GM19351 (cell line): ENCODE measurements around the gene BTF3.
"Not testable (repeated sequence)": the region's sequence is repeated elsewhere in the genome, so short reads cannot be mapped to it uniquely, and the experiment has no call there.

Experiments used
- ATAC-seq: cut with Tn5 transposase; IDR thresholded peaks from one replicate; pipeline ENCODE4 v1.9.1; 2021; ENCODE audit warnings: mild to moderate bottlenecking, moderate library complexity; ENCODE audit not compliant: unreplicated experiment

Gene BTF3

DNA sequence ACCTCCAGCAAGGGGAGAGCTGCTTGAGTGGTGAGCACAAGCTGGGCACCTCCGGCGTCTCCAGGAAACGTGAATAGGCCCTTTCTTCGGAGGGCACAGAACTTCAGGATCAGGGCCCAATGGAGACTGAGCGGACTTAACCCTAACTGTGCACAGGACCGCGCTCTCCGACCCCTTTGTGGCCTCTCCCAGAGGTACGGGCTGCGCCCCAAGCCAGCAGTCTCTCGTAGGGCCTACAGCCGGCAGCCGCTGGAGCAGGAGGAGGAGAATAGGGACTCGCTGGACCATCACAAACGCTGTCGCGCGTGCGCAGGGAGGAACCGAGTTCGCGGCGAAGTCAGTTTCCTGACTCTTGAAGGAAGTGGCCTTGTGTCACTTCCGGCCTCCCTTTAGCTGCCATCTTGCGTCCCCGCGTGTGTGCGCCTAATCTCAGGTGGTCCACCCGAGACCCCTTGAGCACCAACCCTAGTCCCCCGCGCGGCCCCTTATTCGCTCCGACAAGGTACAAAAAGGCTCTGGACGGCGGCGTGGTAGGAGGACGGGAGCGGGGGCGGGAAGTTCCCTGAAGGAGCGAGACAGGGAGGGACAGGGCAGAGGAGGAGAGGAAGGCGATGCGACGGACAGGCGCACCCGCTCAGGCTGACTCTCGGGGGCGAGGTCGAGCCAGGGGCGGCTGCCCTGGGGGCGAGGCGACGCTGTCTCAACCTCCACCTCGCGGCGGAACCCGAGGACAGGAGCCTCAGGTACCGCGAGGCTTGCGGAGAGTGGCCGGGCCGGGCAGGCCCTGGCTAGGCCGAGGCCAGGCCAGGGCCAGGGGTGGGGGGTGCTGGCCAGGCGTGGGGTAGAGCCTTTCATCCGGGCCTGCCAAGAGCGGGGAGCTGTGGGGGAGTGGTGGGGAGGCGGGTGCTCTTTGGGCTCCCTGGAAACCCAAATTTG, at the start of gene BTF3:
BTF3 (plus strand) TSS at position 386 of the 936 bp plus-strand sequence; CDS start at position 612, 226 bp downstream.
- peak; percentile 92 for ATAC-seq

DNA sequence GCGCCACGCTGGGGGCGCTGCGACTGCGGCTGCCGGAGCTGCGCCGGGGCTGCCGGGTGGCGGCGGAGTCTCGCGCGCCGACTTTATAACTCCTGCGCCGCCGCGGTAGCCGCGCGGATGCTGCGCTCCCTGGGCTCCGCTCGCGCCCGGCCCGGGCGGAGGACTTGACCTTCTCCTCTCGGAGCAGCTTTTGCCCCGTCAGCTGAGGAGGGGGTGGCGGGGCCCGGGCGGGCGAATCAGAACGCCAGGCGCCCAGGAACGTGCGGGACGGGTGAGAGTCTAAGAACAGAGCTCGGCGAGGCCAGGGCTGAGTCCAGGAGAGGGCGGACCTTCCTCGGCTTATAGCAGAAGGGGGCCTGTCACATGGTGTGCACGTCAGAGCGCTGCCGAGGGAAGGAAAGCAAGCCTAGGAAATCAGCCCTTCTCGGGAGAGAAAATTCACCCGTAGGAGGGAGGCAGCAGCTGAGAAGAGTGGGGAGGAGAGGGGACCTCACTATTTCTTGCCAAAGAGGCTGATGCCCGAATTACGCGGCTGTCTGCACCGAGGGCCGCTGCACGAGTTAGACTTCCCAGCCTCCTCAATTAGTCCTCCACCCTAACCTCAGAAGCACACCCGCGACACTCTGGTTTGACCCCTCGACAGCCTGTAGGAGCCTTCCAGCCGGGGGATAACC, 49.6 kb upstream of the BTF3 start, which contains the start of gene FOXD1:
FOXD1 (minus strand) TSS at position 315 of the 674 bp plus-strand sequence. CDS start 415 bp downstream, outside the sequence.
- ATAC-seq: peak; percentile 52

DNA sequence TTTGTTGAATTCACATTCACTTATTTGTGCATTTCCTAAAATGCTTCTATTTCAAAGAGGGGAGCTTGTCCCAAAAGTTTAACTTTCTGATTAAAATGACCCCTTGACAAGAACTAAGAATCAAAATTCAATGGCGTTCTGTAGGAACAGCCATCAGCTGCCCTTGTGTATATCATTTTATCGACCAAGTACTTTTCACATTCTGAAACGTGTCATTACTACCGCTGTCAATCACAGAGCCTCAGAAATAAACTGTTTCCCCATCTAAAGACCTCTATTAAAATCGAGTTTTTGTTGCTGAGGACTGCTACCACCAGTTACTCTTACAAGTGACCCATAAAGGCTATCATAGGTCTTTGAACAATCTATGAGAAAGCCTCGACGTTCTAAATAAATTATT, 48.1 kb upstream of the BTF3 start:
- no peak for ATAC-seq

DNA sequence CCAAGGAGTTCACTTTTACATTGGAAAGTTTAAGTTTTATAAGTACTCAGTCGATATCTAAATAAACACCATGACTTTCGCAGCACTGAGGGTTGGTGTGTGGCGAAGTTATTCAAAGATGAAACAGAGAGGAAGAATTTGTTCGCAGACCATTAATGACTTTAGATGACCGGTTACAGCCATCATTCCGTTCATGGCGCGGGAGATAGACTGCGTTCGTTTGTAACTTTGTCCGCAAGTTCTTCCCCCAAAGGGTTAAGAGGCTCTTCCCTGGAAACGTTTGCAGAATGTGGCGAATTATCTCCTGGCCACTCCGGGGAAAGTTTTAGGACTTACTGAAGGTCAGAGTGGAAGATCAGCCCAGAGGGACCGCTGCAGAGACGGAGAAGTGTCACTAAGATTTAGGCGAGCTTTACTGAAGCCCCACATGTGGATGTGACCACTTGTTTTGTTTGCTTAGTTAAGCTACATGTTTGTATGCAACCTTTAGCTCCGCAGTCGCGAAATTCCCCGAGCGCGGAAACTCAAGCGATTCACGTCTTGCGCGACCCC, 47.5 kb upstream of the BTF3 start:
- no peak for ATAC-seq

DNA sequence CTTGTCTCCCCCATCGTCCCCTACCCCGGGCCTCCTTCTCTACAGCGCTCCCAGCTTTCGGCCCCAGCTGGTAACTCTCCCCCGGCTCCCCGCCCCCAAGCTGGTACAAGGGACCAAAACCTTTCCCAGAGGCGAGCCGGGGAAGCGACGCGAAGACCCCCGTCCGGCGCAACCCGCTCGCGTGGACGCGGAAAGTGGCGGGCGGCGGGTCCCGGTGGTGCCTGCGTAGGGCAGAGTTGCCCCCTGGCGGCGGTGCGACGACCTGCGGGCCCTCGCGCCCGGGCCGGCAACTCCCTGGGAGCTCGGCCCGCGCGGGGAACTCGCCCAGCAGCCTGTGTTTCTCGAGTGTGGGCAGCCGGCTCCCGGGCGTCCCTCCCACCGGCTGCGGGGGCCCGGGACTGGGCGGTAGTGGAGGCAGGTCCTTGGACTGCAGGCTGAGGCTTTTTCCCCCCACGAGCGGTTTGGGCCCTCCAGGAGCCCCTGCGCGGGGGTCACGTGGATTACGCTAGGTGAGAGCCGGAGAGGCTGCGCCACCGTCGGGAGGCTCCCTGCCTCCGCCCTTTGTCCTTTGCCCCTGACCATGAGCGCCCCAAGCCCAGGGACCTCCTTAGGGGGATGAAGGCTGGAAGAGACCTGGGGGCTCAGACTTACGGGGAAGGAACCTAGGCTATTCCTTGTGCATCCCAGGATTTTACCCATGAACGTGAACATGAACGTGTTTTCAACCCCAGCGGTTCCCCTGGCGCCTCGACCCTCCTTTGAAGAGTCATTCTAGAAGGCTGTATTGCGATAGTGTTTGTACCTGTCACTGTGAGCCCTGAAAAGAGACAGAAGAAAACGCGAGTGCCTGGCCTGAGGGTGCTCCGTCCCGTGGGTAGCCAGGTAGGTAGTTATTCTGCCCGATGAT, 46.8 kb upstream of the BTF3 start:
- no peak for ATAC-seq

DNA sequence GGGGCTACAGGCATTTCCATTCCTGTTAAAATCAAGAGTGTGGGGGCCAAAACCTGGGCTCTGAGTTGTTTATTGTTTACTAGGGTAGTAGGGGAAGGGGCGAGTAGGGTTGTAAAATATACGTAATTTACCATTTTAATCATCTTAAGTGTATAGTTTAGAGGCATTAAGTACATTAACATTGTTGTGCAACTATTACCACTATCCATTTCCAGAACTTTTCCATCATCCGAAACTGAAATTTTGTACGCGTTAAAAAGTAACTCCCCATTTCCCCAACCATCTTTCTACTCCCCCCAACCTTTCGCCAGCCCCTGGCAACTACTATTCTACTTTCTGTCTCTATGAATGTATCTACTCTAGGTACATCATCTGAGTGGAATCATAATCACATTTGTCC, 46.0 kb upstream of the BTF3 start:
- ATAC-seq: no peak

DNA sequence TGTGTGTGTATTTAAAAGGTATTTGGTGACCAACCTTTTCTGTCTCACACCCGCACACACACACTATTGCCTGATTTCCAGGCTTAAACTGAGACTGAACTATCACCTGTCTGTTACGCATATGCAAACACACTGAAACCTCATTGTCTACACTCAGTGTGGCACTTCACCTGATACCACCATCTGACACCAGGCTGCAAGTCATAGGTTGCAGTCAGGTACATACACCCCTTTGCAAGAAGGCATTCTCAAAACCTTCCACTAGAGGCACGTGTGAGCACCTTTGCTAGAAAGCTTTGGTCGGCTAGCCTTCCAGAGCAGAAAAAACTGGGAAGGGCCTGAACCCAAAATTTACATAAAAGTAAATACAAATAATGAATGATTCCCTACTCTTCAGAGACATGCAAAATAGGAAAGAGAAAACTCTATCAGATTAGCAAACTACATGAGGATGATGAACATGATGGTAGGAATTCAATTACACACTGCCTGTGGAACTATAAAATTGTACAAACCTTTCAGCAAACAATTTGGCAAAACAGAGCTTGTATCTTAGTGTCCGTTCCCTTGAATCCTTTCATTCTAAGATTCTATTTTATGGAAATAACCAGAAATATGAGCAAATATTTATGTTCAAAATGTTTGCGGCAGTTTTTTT, 43.7 kb upstream of the BTF3 start:
- ATAC-seq: no peak

DNA sequence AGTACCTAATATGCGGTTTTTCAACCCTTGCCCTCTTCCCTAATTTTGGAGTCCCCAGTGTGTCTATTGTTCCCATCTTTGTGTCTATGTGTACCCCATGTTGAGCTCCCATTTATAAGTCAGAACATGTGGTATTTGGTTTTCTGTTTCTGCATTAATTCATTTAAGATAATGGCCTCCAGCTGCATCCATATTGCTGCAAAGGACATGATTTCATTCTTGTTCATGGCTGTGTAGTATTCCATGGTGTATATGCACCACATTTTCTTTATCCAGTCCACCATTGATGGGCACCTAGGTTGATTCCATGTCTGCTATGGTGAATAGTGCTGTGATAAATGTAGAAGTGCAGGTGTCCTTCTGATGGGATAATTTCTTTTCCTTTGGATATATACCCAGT, 41.8 kb upstream of the BTF3 start:
- ATAC-seq: not testable (repeated sequence)

DNA sequence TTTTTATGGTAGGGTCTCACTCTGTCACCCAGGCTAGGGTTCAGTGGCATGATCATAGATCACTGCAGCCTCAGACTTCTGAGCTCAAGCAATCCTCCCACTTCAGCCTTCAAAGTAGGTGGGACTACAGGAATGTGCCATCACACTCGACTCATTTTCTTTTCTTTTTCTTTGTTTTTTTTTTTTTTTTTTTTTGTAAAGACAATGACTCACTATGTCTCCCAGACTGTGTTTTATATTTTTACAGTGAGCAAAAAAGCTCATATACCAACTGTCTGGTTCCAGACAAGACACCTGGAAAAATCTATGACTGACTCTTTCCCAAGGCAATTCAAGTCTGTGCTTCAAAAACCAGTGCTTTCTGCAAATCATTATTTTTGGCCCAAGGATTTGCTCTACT, 38.9 kb upstream of the BTF3 start:
- no peak for ATAC-seq

DNA sequence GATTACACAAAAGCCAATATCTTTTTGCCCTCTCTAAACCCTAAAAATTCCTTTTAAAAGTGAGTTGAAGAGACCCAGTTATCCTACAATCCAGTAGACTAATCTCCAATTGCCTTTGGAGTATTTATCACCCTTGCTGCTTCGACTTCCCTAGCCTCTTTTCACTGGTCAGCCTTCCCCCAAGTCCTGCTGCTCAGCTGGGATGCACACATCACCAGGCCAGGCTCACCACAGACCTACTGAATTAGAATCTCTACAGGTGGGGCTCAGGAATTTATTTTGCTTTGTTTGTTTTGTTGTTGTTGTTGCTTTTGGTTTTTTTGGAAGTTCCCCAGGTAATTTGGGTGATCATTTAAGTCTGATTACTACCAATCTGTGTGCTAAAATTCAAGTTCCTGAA, 38.1 kb upstream of the BTF3 start:
- ATAC-seq: no peak

DNA sequence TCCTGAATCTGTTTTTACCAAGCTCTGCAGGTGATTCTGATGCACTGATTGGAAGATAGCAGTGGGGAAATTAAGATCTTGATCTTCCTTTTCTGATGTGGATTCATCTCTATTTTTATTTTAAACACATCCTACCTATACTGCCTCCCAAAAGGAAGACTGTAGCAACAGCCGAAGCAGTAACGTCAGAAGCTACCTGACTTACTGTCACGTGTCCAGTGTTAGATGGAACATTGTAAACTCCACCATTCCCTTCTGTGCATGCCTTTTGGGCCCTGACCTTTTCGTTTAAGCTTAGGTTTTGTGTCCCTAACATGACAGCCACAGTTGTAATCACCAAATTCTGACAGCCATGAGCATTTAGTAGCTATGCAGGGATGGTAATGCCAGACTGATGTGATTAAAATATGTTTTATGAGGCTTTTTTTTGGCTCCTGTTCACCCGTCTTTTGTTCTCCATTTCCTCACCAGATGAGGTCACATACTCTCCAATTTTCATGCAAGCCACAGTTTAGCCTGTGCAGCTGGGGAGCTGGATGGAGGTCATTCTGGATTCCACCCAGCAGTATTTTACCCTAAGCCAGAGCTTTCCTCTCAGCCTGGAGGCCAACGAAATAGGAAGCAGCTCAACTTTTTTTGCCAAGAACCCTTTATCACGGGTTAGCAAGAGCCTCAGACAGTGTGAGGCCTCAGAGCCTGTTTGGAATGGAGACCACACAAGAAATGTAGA, 34.1 kb upstream of the BTF3 start:
- no peak for ATAC-seq

DNA sequence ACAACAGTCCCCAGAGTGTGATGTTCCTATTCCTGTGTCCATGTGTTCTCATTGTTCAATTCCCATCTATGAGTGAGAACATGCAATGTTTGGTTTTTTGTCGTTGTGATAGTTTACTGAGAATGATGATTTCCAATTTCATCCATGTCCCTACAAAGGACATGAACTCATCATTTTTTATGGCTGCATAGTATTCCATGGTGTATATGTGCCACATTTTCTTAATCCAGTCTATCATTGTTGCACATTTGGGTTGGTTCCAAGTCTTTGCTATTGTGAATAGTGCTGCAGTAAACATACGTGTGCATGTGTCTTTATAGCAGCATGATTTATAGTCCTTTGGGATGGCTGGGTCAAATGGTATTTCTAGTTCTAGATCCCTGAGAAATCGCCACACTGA, 29.6 kb upstream of the BTF3 start:
- not testable (repeated sequence) for ATAC-seq

DNA sequence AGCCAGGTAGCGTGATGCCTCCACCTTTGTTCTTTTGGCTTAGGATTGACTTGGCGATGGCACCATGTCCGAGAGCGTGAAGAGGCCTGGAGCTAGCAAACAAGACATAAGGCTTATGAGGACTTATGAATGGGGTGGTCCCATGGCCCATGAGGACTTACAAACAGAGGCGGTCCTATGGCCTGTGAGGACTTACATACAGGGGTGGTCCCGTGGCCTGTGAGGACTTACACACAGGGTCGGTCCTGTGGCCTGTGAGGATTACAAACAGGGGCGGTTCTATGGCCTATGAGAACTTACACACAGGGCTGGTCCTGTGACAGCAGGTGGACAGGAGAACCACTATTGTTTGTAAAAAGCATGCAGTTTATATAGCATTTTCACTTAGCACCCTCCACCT, 28.4 kb upstream of the BTF3 start:
- ATAC-seq: no peak

DNA sequence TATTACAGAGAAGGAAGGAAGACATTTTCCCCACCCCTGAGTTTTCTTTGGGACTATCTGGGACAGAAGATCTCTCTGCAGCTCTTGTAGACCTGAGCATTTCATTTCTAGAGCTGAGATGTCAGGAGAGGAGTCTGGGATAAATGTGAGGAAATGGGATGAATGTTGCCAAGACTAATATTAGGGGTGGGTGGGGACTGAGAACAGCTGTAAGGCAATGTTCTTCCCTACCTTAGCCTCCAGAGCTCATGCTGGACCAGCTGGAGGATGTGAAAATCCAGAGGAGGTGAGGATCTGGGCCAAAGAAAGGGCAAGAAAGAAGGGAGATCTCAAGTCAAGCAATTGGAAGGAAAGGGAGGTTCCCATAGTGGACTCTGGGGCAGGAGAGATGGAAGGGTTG, 26.6 kb upstream of the BTF3 start:
- ATAC-seq: no peak

DNA sequence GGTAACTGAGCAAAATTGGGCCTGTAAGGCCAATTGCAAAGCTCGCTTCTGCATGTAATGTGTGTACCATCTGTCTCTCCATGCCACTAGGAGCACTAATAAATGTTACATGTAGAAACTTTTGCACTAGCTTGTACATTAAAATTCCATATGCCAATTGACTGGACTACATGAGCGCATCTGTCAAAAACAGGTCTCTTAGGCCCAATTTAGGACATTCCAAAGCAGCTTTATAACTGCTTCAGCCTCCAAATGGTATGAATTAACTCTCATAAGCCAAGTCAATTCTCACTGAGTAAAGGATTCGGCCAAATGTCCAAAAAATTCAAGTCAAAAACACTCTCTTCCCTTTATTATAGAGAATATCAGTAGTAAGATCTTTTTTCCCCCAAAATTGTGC, 26.1 kb upstream of the BTF3 start:
- ATAC-seq: no peak

DNA sequence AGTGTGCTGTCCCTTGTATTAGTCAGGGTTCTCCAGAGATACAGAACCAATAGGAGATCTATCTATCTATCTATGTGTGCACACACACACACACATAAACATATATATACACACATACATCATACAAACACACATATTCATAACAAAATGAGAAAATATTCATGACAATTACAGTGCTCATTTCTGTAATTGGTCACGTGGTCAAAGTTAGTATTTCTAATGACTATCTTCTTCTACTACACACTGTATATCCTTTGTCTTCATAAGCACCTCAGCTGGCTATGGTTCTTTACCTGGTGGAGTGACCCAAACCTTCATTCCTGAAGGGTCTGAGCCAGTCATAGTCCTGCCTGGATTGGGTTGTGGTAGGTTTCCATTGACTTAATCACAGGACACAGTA, 17.7 kb upstream of the BTF3 start:
- no peak for ATAC-seq

DNA sequence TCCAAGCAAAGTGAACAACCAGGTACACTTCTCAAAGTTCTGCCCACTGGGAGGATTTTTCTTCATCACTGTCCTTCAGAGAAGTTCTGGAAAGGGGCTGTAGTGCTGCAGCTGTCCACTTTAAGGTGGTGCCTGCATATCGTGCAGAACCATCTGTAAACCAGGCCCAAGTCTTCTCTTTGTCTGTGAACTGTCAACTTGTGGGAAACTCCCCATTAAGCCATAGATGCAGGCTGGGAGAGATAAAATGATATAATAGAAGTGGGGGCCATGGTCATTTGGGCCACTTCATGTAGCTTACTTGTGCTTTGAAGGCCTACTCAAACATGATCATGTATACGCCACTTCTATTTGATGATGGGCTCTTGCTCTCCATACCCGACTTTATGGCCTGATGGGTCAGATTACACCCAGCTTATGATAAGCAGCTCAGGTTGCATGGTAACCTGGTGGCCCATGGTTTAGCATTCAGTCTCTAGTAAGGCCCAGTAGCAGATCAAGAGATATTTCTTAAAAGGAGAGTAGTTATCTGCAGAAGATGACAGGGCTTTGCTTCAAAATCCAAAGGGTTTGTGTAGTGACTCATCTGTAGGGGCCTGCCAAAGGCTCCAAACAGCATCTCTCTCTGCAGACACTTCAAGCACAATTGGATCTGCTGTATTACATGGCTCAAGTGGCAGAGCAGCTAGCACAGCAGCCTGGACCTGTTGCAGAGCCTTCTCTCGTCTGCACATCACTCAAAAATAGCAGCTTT, 15.7 kb upstream of the BTF3 start:
- no peak for ATAC-seq

DNA sequence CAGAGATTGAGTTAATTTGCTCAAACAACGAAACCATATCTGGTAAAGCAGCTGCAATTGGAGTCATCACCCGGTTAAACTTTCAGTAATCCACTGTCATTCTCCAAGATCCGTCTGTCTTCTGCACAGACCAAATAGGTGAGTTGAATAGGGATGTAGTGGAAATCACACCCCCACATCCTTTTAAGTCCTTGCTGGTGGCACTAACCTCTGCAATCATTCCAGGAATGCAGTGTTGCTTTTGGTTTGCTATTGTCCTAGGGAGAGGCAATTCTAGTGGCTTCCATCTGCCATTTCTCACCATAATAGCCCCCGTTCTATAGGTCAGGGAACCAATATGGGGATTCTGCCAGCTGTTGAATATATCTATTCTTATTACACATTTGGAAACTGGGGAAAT, 14.6 kb upstream of the BTF3 start:
- no peak for ATAC-seq

DNA sequence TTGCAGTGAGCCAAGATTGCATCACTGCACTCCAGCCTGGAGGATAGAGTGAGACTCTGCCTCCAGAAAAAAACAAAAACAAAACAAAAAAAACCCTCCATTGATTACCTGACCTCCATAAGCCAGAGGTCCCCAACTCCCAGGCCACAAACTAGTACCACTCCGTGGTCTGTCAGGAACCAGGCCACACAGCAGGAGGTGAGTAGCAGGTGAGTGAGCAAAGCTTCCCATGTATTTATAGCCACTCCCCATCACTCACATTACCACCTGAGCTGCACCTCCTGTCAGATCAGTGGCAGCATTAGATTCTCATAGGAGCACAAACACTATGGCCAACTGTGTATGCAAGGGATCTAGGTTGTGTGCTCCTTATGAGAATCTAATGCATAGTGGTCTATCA, 13.7 kb upstream of the BTF3 start:
- no peak for ATAC-seq
